Glomerular visceral epithelial cell (primary cell): ENCODE data around the gene FIGN.

ENCODE experiments used
- DNase-seq: peaks from one replicate; pipeline ENCODE4 v3.0.0-alpha.2; 2016; ENCODE audit errors: extremely low spot score

FIGN gene

DNA sequence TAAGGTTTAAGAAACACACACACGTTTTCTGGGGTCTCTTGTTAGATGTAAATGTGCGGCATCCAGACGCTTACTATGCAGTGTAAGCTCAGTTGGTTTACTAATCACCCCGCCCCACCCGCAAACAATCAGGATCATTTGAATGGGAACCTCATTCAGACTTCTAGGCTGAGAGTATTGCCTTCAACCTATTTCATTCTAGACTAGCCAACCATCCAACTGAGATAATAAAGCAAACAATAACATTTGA lies 1.3 kb upstream of the FIGN start:
- DNase-seq = no peak

GRCh38 chr2:163736433-163737189 lies 803 bp upstream of the FIGN start:
- DNase-seq = peak; percentile 64

GRCh38 chr2:163734881-163735684 lies 725 bp downstream of the FIGN start:
- DNase-seq = peak; percentile 29

DNA sequence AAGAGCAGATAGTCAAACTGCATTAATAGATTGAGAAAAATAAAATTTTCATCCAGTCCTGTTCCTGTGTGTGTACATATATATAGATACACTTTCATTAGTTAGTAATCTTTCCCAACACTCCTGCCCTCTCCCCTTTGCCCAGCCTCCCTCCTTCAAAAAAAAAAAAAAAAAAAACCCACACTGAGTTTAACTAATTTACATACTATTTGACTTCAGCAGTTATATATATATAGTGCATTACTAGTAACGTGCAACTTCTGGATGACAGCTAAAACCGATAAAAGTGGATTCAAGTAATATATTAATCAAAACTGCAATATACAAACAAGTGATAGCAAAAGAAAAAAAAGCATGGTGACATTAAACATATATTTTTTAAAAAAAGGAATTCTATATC lies 1.4 kb downstream of the FIGN start:
- no peak for DNase-seq

GRCh38 chr2:163733956-163734355 lies 1.9 kb downstream of the FIGN start:
- DNase-seq = no peak

GRCh38 chr2:163733301-163733938 lies 2.4 kb downstream of the FIGN start:
- peak; percentile 18 for DNase-seq

DNA sequence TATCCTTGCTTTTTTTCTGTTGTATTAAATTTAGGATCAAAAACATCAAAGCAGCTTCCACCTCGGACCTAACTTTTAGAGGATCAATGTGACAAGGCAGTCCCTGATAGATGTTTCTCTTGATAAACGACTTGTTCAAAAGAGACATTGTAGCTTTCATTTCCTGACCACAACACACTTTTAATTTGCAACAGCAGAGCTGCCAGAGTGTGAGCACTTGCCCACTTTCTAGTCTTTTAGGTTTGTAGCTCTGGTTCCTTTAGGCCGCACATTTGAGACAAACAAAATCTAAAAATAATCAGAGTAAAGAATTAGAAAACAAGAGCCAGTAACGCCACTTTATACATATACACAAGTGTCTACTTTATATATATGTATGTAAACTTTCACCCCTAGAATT lies 3.1 kb downstream of the FIGN start:
- peak; percentile 15 for DNase-seq

GRCh38 chr2:163731735-163732134 lies 4.1 kb downstream of the FIGN start:
- no peak for DNase-seq

GRCh38 chr2:163730556-163730955 lies 5.3 kb downstream of the FIGN start:
- DNase-seq = no peak

- no peak for DNase-seq
These were observed 6.1 kb downstream of the FIGN start for GRCh38 chr2:163729636-163730273.

GRCh38 chr2:163723881-163724280 lies 11.9 kb downstream of the FIGN start:
- DNase-seq = peak; percentile 41

- no peak for DNase-seq
These were observed 12.5 kb downstream of the FIGN start for GRCh38 chr2:163723348-163723747.

- no peak for DNase-seq
These were observed 16.5 kb downstream of the FIGN start for GRCh38 chr2:163719331-163719730.

DNA sequence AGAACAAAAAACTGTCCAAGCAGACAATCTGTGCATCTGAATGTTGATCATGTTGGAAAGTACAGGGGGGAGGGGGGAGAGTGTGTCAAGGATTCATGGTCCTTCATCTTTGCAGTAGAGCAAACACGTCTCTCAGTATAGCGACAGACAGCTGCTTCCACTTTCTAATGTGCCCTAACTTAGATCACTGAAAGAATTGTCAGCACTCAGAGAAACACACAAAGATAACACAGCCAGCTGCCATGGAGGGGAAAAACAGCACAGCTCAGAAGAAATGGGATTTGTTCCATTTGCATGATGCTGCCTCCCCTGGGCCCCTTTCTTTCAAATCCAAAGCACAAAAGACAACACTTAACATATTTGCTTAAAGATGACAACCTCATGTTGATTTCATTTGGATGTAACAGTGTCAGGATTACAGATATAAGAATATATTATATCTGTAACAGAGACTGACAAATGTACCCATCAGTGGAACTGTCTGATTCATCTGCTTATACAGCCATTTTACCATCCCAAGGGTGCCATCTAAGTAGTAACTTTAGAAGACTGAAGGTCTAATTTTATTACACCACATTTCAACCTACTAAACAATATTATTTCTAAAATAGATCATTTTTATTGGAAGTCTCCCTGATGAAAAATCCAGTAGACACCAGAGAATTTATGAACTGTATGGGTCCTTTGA lies 17.7 kb downstream of the FIGN start:
- no peak for DNase-seq

- no peak for DNase-seq
These were observed 18.3 kb downstream of the FIGN start for GRCh38 chr2:163717515-163717914.

GRCh38 chr2:163716101-163716500 lies 19.7 kb downstream of the FIGN start:
- no peak for DNase-seq

DNA sequence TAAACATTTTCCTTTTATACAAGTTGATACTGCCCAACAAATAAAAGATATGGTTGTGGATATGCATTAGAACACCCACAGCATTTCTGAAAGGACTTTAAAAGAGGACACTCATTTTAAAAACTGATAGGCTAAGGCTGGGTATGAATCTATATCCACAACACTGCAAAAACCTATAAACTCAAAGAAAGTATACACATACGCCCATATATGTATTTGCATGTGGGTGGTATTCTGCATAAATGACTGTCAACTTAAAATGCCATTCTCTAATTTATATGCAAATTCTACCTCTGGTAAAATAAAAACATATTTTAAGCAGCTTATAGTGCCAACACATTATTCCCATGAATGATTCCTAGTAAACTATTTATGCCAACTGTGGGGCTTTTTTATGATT lies 20.1 kb downstream of the FIGN start:
- no peak for DNase-seq

DNA sequence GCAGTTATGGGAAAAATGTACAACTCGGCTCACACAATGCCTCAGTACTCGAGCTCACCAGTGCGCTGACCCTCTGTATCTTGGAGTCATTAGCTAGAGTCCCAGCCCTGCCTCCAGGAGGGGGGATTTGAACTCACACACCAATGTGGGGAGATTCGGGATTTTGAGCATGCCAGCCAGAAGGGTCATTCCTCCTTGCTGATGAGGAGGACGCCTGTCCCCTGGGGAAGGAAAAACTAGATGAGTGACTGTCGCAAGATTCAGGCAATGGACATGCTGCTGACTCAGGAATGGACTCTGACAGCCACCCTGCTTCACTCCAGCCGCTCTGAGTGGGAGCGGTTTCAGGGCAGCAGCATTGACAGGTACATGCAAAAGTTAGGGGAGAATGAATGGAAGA lies 20.6 kb downstream of the FIGN start:
- no peak for DNase-seq

DNA sequence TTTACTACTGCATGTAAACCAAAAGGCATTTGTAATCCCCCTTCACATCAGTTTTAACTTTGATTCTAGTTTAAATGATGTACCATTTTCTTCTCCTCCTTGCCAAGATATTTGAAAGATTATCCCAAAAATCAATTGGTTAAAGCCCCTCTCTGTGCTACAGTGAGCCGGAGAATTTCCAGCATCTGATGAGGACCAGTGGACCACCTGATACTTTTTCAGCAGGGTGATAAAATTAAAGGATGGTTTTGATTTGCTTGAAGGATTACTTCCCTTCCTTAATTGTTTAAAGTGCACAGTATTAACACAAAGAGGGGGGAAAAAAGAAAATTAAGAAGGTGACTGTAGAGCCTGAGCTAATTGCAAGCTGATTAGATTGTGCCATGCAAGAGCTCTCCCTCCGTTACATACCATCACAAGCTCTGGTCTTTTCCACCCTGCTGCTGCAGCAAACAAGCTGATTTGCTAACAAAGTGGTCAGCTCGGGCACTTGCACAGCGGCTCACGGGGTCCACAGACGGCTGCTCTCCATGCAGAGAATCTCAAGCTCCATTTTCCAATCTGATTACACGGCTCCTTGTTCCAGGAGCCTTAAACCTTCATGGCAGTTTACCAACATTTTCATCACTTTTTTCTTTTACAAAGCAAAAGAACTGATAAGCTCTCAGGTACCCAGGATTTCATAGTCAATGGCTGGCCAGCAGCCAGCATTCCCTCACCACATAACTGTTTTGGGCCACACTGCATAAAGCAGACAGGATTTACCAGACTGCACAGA lies 22.1 kb downstream of the FIGN start:
- no peak for DNase-seq

DNA sequence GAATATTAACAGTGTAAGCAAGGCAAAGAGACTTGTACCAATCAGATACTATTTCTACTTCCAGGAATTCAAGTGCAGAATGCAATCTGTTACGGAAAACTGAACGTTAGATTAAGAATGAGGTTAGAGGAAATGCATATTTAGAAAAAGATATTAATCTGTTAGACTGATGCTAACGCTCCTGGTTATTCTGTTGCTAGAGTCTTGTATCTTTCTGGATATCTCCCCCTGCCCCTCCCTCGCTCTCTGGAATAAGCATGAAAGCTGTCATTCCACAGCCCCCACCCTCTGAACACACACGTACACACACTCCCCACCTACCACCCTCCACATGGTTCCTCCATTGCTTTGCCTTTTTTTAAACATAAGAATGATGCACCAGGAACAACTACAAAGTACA lies 24.1 kb downstream of the FIGN start:
- DNase-seq = no peak

- DNase-seq = no peak
These were observed 24.6 kb downstream of the FIGN start for GRCh38 chr2:163711258-163711657.
